ENCODE results near the gene PSME3IP1.
A peak's percentile ranks its signal among the peaks of the same experiment; 100 is the strongest.
"Not testable (repeated sequence)": the region's sequence is repeated elsewhere in the genome, so short reads cannot be mapped to it uniquely, and the experiment has no call there.

Gene PSME3IP1

DNA sequence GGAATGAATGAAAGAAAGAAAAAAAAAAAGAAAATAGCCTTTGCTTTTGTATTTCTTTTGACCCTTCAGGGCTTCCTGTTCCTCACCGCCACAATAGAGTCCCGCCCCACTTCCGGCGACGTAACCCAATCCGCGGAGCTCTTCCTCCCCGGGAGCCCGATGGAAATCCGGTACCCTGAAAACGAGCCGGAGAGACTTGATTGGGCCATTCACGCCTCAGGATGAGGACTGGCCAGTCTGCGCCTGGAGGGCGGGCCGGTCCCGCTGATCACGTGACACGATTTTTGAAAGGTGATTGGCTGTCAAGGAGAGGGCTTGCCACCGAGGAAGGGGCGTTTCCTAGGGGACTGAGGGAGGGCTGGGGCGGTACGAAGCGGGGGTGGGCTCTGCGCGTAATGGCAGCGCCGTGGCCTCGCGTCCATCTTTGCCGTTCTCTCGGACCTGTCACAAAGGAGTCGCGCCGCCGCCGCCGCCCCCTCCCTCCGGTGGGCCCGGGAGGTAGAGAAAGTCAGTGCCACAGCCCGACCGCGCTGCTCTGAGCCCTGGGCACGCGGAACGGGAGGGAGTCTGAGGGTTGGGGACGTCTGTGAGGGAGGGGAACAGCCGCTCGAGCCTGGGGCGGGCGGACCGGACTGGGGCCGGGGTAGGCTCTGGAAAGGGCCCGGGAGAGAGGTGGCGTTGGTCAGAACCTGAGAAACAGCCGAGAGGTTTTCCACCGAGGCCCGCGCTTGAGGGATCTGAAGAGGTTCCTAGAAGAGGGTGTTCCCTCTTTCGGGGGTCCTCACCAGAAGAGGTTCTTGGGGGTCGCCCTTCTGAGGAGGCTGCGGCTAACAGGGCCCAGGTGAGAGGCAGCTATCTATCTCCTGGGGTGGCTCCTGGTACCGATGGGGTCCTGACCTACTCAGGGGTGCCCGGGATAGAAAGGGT lies at the start of gene PSME3IP1, which contains the start of gene RSPRY1:
Gene PSME3IP1 (minus strand): TSS at position 95 of the 927 bp plus-strand sequence. CDS start 12,185 bp downstream, outside the sequence.
Gene RSPRY1 (plus strand): TSS at position 385 of the 927 bp plus-strand sequence. CDS start 18,330 bp downstream, outside the sequence.
- DNase-seq (ENCODE audit: low spot score): peak; percentile 100

DNA sequence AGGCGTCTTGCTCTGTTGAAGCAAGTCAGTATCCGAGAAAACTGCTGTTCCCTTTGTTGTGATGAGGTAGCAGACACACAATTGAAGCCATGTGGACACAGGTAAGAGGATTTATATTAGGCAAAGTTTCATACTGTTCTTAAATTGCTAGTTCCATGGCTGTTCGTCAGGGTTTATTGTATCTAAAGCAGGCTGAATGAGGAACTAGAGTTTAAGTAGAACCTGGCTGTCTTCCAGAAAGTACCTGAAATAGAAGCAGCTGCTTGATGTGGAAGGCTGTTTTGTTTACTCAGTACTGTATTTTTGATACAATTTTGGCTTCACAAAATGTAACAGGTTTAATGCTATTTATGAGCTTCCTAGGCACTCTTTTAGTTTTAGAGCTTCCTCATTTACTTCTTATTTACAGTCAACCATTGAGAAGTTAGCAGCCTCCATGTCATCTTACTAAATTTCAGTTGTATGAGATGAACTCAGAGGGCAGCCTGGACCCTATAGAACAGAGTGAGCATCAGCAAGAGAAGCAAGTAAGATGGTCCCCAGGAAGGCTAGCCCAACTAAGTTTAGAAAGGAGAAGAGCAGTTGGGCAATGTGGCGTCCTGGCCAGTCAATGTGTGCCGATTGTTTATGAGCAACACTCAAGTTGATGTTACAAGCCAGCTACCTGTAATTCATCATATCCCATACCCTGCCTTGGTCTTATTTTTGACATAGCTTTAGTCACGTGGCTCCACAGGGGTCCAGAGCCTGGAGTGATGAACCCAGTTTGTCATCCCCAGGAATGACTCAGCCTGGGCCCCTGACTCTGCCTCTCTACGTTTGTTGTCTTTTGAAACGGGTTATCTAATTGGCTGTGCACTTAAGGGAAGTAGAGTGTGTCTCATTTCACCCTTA lies 49.5 kb upstream of the PSME3IP1 start:
- peak; percentile 64 for DNase-seq (ENCODE audit: low spot score)

DNA sequence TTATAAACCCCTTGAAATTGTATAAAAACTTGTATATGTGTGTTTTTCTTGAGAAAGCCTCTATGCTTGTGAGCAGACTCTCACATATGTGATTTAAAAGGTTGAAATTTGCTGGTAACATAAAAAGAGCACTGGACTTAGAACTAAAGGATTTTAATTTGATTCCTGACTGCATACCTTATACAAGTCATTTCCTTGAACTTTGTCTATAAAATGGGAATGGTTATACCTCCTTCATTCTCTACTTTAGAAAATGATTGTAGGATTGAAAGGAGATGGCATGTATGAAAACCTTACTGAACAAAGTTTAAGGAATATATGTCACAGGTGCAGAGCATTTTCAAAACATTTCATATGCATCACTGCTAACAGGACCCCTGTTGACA lies 48.9 kb upstream of the PSME3IP1 start:
- no peak for DNase-seq (ENCODE audit: low spot score)

- DNase-seq (ENCODE audit: low spot score): no peak
Measured at GRCh38 chr16:57233944-57234706, 48.3 kb upstream of the PSME3IP1 start.

GRCh38 chr16:57231821-57232350 lies 46.0 kb upstream of the PSME3IP1 start:
- no peak for DNase-seq (ENCODE audit: low spot score)

- DNase-seq (ENCODE audit: low spot score): no peak
Measured at GRCh38 chr16:57229079-57229478, 43.2 kb upstream of the PSME3IP1 start.

DNA sequence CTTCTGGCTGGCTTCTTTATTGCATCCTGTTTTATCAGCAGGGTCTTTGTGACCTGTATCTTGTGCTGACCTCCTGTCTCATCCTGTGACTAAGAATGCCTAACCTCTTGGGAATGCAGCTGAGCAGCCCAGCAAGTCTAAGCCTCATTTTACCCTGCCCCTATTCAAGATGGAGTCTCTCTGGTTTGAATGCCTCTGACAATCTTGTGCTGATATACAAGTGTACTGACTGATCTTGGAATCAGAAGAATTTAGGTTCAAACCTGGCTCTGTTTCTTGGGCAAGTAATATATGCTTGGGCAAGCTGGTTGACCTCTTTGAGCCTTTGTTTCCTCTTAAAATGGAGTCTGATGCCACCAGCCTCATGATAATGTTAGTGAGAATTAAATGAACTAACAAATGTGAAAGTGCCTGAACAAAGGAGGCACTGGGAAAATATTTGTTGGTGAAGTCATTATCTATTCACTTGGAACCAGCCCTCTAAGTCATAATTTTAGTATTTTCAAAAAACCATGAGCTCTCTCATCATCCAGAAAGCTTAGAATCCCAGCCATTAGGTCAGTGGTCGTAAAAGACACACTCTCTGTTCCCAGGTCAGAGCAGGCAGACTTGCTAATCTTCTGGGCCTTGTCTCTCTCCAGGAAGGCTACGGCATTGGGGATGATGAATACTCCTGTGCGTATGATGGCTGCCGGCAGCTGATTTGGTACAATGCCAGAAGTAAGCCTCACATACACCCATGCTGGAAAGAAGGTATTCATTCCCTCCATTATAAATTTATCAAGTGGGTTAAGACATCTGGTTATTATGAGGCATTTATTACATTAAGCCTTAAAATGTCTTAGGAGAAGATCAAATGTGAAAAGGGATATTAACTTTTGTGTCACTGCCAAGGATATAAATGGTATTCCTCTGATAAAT lies 41.1 kb upstream of the PSME3IP1 start:
- DNase-seq (ENCODE audit: low spot score): no peak

GRCh38 chr16:57225978-57226377 lies 40.1 kb upstream of the PSME3IP1 start:
- no peak for DNase-seq (ENCODE audit: low spot score)

DNA sequence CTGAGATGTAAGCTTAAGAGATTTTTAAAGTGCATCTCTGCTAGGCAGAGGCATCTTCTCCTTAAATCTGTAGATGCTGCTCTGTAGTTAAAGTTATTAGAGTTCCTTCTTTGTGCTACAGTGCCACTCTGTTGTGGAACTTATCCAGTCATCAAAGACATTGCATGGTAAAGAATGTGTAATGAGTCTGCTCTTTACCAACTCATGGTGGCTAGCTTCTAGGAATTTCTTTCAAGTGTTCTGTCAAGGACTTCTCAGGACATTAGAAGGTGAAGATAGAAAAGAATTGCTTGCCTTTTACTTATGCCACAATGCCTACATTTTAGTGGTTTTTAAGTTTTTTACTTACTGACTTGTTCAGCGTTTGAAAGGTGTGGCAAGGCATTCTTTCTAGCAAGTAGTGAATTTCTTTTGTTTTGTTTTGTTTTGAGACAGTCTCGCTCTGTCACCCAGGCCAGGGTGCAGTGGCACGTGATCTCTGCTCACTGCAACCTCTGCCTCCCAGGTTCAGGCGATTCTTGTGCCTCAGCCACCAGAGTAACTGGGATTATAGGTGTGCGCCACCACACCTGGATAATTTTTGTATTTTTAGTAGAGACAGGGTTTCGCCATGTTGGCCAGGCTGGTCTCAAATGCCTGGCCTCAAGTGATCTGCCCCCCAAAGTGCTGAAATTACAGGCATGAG lies 39.0 kb upstream of the PSME3IP1 start:
- DNase-seq (ENCODE audit: low spot score): no peak

DNA sequence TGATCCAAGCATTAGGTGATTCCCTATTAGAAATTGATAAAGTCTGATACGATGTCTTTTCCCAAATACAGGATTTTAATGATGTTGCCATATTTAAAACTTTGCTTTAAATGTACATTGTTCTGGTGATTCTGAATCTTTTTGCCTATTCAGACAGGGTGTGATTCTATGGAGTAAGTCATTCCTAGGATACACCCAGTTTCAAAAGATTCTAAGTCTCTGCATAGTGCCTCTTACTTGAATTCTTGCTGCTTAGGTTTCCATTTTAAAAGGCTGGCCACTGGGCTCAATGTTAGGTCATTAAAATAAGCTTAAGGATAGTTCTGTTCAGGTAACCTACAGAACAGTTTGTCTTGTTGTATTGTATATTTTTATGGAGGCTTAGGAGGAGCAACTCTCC lies 37.2 kb upstream of the PSME3IP1 start:
- DNase-seq (ENCODE audit: low spot score): no peak

DNA sequence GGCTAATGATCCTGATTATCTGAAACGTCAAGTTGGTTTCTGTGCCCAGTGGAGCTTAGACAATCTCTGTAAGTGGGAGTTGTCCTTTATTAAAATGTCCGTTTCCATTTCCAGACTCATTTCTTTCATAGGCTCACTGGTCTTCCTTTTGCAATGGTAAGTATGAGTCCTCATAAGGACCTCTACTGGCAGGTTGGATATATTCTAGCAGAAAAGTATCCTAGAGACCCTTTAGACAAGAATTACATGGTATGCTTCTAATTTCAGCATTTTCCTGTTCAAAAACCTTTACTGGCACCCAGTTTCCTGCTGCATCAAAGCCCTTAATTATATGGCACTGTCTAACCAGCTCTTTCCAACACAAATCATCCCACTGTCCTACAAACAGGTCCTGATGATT lies 31.1 kb upstream of the PSME3IP1 start:
- no peak for DNase-seq (ENCODE audit: low spot score)

DNA sequence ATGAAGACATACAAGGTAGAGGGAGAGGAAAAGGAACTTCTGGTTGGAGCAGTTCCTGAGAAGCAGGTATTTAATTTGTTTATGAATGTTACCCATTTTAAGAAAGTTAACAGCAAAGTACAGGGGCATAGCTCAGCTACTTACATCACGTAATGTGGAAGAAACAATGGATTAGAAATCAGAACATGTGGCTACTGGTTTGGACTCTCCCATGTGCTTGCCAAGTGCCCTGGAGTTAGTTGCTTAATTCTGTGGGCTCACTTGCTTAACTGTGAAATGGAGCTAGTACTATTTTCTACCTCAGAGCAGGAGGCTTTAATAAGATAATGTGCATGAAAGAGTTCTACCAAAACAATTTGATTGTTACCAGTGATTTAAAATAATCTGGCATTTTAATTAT lies 27.6 kb upstream of the PSME3IP1 start:
- no peak for DNase-seq (ENCODE audit: low spot score)

DNA sequence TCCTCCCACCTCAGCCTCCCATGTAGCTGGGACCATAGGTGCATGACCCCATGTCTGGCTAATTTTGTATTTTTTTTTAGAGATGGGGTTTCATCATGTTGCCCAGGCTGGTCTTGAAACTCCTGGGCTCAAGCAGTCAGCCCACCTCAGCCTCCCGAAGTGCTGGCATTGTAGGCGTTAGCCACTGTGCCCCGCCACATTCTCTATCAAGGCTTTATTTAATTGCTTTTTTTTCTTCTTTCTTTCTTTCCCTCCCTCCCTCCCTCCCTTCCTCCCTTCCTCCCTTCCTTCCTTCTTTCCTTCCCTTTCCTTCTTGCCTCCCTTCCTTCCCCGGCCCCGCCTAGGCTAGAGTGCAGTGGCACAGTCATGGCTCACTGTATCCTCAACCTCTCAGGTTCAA lies 23.9 kb upstream of the PSME3IP1 start:
- DNase-seq (ENCODE audit: low spot score): no peak

- DNase-seq (ENCODE audit: low spot score): no peak
Measured at GRCh38 chr16:57208926-57209325, 23.1 kb upstream of the PSME3IP1 start.

- DNase-seq (ENCODE audit: low spot score): no peak
Measured at GRCh38 chr16:57204675-57205074, 18.8 kb upstream of the PSME3IP1 start.

DNA sequence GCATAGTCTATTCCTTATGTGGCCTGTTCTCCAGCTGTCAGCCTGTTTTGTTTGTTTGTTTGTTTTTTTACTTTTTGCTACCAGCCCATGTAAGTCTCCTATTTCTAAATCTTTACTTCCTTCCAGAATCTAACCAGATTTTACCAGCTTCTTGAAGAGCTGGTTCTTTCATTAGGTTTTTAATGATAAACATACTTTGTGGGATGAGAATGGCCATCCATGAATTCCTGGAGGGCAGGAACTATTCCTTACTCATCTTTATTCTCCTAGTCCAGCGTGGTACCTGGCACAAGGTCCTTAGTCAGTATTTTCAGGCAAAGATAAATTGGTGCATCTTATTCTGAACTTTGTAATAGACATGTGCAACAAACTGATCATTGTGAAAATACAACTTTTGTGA lies 17.6 kb upstream of the PSME3IP1 start:
- no peak for DNase-seq (ENCODE audit: low spot score)

DNA sequence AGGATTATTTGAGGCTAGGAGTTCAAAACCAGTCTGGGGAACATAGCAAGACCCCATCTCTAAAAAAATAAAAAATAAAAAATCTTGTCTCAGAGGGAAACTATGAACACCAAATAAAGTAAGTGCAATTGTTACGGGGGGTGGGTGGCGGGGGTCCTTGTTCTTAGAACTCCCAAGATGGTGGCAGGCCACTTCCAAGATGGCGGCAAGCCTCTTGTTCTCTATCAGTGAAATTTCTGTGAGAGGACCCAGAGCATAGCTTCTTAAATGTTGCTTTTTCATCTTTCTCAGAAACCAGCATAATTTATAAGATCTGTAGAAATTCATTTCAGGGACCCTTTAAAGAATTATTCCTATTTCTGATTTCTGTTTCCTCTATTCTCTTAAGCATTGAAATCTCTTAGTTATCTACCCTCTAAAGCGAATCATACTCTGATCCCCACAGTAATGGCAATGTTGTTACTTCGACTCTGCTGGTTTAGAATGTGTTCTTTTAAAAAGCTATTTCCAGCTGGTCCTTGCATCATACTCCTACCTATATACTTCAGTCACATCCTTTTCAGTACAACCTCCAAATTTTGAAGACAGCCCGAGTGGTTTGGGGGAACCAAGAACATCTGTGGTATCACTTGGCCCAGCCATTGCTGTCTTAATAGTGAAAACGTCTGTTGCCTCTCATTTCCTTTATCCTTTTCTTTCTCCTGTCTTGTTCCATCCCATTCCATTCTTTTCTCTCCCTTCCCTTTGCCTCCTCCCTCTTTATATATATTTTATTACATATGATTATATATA lies 16.5 kb upstream of the PSME3IP1 start:
- no peak for DNase-seq (ENCODE audit: low spot score)

GRCh38 chr16:57200926-57201325 lies 15.1 kb upstream of the PSME3IP1 start:
- DNase-seq (ENCODE audit: low spot score): not testable (repeated sequence)

- DNase-seq (ENCODE audit: low spot score): not testable (repeated sequence)
Measured at GRCh38 chr16:57200321-57200720, 14.5 kb upstream of the PSME3IP1 start.
